ENCODE results near the gene WDR90. TPM values are rescaled to one million over a fixed set of nuclear protein-coding genes. Genes with fewer than 3 reads are reported as not detected.
A peak's percentile ranks its signal among the peaks of the same experiment; 100 is the strongest.

WDR90 gene
- total RNA-seq, 4 donors from 2014 or later = 23.0 to 166 (median 90.2) TPM

DNA sequence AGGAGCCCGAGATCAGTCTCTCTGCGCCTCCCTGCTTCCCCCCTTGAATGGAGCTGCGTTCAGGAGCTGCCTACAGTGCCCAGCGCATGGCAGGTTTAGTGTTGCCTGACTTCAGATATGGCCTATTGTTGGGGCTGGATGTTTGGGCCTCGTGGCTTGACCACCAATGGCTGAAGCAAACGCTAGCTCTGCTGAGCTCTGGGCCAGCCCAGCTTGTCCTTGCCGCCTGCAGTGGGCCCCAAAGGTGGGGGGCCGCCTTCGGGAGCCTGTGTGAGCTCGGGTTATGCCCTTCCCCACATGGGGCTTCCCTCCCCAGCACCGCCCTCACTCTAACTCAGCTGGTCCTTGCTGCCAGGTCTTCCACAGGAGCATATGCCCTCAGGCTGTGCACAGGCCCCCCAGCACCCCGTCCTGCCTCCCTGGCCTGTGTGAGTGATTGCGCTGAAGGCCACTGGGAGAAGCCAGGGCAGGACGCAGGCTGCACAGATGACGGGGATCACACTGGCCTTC, 11.1 kb upstream of the WDR90 start:
- in situ Hi-C loops (cut with MboI; ENCODE audit: low pct_ligation_motif_present in 1 of 4, low pct_unique_long_range_greater_than_20kb in 1 of 4, low sequenced_read_pairs in 3 of 4) (no loop called here), intact Hi-C loops (cut with DNase I; ENCODE audit: low total_unique reads) (no loop called here)
- Histone ChIP-seq H3K27me3 (no peaks in the 10 kb centered on the region), H3K4me1 (peaks cover 17 to 33% (median 28%) of the 10 kb centered on the region in 4 donors), H3K4me3 (no peak overlapping the region), H3K27ac (peak overlapping the region in 3 of 4 donors; percentile 96 to 100 (median 98)), H3K9me3 (no peaks in the 10 kb centered on the region), H3K36me3 (no peaks in the 10 kb centered on the region)
- TF ChIP-seq POLR2A (IDR thresholded peaks at IDR 0.05) (no peak), POLR2AphosphoS5 (IDR thresholded peaks at IDR 0.05) (no peak), EP300 (IDR thresholded peaks at IDR 0.05; ENCODE audit: low read depth) (no peak)
- TF ChIP-seq, protein P1, sequence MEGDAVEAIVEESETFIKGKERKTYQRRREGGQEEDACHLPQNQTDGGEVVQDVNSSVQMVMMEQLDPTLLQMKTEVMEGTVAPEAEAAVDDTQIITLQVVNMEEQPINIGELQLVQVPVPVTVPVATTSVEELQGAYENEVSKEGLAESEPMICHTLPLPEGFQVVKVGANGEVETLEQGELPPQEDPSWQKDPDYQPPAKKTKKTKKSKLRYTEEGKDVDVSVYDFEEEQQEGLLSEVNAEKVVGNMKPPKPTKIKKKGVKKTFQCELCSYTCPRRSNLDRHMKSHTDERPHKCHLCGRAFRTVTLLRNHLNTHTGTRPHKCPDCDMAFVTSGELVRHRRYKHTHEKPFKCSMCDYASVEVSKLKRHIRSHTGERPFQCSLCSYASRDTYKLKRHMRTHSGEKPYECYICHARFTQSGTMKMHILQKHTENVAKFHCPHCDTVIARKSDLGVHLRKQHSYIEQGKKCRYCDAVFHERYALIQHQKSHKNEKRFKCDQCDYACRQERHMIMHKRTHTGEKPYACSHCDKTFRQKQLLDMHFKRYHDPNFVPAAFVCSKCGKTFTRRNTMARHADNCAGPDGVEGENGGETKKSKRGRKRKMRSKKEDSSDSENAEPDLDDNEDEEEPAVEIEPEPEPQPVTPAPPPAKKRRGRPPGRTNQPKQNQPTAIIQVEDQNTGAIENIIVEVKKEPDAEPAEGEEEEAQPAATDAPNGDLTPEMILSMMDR (IDR thresholded peaks at IDR 0.05) = no peak
- DNase-seq = no peak
- 85% methylated on average over 10 of the region's 15 CpGs; no CpG with 5 or more reads in 1 of the 2 donors for WGBS, 2 donors (ENCODE audit: low coverage in 1 of 2)

DNA sequence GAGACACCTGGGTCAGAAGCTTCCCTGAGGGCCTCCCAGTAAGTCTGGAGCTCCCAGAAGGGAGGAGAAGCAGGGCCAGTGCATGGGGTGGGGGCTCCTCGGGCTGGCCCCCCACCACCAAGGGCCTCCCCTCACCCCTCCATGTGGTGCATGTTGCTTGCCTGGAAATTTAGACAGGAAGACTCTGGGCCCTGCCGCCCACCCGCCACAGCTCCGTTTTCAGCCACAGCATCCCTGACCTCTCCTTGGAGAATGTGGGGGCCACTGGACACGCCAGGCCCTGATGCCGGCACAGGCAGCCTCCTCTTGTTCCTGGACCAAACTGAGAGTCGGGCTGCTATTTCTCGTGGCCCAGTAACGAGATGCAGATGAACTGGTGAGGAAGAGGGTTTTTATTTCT, 10.3 kb upstream of the WDR90 start:
- Histone ChIP-seq H3K4me1 (peaks cover 22 to 40% (median 35%) of the 10 kb centered on the region in 4 donors), H3K36me3 (no peaks in the 10 kb centered on the region), H3K27ac (no peak overlapping the region), H3K4me3 (no peak overlapping the region), H3K27me3 (no peaks in the 10 kb centered on the region), H3K9me3 (no peaks in the 10 kb centered on the region)
- intact Hi-C loops (cut with DNase I; ENCODE audit: low total_unique reads) = no loop called here
- TF ChIP-seq POLR2A (IDR thresholded peaks at IDR 0.05) (no peak), POLR2AphosphoS5 (IDR thresholded peaks at IDR 0.05) (no peak), EP300 (IDR thresholded peaks at IDR 0.05; ENCODE audit: low read depth) (no peak)
- TF ChIP-seq, protein P1 (IDR thresholded peaks at IDR 0.05) = no peak
- DNase-seq = no peak
- 82 to 93% methylated on average over 5 to 8 of the region's 9 CpGs for WGBS, 2 donors (ENCODE audit: low coverage in 1 of 2)
- in situ Hi-C loops (cut with MboI; ENCODE audit: low pct_ligation_motif_present in 1 of 4, low pct_unique_long_range_greater_than_20kb in 1 of 4, low sequenced_read_pairs in 3 of 4) = no loop called here

DNA sequence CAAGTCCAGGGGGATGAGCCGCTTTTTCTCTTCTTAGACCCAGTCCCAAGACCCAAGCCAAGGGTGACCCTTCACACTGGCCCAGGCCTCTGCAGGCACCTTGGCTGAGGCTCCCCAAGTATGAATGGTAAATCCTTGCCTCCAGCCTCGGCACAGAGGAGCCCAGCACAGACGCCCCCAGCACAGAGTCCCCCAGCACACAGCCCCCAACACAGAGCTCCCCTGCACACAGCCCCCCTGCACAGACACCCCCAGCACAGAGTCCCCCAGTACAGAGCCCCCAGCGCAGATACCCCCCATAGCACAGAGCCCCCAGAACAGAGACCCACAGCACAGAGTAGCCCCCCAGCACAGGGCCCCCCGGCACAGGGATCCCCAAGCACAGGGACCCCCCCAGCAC, 8.6 kb upstream of the WDR90 start:
- Histone ChIP-seq H3K4me1 (peaks cover 19 to 45% (median 43%) of the 10 kb centered on the region in 4 donors), H3K27me3 (no peaks in the 10 kb centered on the region), H3K27ac (peak overlapping the region in 3 of 4 donors; percentile 93 to 95 (median 95)), H3K4me3 (peak overlapping the region in 1 of 4 donors; percentile 85), H3K9me3 (no peaks in the 10 kb centered on the region), H3K36me3 (no peaks in the 10 kb centered on the region)
- no peak for DNase-seq
- WGBS, 2 donors (ENCODE audit: low coverage in 1 of 2) = 80% methylated on average over 4 of the region's 5 CpGs; no CpG with 5 or more reads in 1 of the 2 donors
- in situ Hi-C loops (cut with MboI; ENCODE audit: low pct_ligation_motif_present in 1 of 4, low pct_unique_long_range_greater_than_20kb in 1 of 4, low sequenced_read_pairs in 3 of 4) (no loop called here), intact Hi-C loops (cut with DNase I; ENCODE audit: low total_unique reads) (no loop called here)
- TF ChIP-seq POLR2A (IDR thresholded peaks at IDR 0.05) (no peak), EP300 (IDR thresholded peaks at IDR 0.05; ENCODE audit: low read depth) (no peak), POLR2AphosphoS5 (IDR thresholded peaks at IDR 0.05) (no peak)
- TF ChIP-seq, protein P1 (IDR thresholded peaks at IDR 0.05) = no peak

DNA sequence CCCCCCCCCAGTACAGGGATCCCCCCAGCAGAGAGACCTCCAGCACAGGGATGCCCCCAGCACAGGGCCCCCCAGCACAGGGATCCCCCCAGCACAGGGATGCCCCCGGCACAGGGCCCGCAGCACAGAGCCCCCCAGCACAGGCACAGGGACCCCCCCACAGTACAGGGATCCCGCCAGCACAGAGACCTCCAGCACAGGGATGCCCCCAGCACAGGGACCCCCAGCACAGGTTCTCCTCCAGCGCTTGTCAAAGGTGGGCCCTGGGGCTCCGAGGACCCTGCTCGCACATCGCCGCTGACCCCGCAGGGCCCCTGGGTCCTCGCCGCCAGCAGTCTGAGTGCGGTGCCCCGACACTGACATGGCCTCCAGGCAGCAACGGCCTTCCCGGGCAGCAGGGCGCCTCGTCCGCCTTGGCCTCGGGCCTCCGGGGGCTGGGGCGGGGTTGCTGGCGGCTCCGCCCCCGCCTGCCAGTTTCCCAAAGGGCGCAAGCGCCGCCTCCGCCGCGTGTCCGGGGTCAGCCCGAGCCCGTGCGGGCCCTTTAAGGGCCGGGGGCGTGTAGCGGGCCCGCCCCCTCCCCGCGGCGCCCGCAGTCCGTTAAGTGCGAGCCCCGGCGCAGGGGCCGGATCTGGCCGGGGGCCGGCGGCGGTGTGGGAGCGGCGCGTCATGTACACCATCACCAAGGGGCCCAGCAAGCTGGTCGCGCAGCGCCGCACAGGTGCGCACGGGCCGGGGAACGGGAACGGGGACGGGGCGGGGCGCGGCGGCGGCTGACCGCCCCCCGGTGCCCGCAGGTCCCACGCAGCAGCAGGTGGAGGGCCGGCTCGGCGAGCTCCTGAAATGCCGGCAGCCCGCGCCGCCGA, 7.6 kb upstream of the WDR90 start, which contains the start of gene MCRIP2:
TSS of gene MCRIP2 (plus strand) at position 503 of the 863 bp plus-strand sequence. CDS start at position 667, 164 bp downstream.
- H3K4me1 ChIP-seq = peaks cover 23 to 52% (median 50%) of the 10 kb centered on the region in 4 donors
- in situ Hi-C loops (cut with MboI; ENCODE audit: low pct_ligation_motif_present in 1 of 4, low pct_unique_long_range_greater_than_20kb in 1 of 4, low sequenced_read_pairs in 3 of 4) = no loop called here

More for the DNA sequence above, 7.6 kb upstream of the WDR90 start, which contains the start of gene MCRIP2:
- Histone ChIP-seq H3K27me3 (no peaks in the 10 kb centered on the region), H3K4me3 (peak within 1 kb of the TSS; percentile 84 to 96 (median 88)), H3K36me3 (no peaks in the 10 kb centered on the region), H3K27ac (peak within 1 kb of the TSS; percentile 93 to 96 (median 95)), H3K9me3 (no peaks in the 10 kb centered on the region)
- TF ChIP-seq POLR2A (IDR thresholded peaks at IDR 0.05) (peak; percentile 81), EP300 (IDR thresholded peaks at IDR 0.05; ENCODE audit: low read depth) (no peak), POLR2AphosphoS5 (IDR thresholded peaks at IDR 0.05) (peak; percentile 36 to 86 (median 82))
- TF ChIP-seq, protein P1 (IDR thresholded peaks at IDR 0.05) = no peak
- DNase-seq = peak; percentile 93
- 1% methylated on average over 42 of the region's 81 CpGs; no CpG with 5 or more reads in 1 of the 2 donors for WGBS, 2 donors (ENCODE audit: low coverage in 1 of 2)
- intact Hi-C loops (cut with DNase I; ENCODE audit: low total_unique reads) = no loop called here

Data from transverse colon (tissue), 4 donors.